ENCODE results near the gene MAEA. TPM values are rescaled to one million over a fixed set of nuclear protein-coding genes. Genes with fewer than 3 reads are reported as not detected.

MAEA gene
- total RNA-seq, 4 donors from 2014 or later: 33.1 to 60.1 (median 50.5) TPM

- TF ChIP-seq, protein P1, sequence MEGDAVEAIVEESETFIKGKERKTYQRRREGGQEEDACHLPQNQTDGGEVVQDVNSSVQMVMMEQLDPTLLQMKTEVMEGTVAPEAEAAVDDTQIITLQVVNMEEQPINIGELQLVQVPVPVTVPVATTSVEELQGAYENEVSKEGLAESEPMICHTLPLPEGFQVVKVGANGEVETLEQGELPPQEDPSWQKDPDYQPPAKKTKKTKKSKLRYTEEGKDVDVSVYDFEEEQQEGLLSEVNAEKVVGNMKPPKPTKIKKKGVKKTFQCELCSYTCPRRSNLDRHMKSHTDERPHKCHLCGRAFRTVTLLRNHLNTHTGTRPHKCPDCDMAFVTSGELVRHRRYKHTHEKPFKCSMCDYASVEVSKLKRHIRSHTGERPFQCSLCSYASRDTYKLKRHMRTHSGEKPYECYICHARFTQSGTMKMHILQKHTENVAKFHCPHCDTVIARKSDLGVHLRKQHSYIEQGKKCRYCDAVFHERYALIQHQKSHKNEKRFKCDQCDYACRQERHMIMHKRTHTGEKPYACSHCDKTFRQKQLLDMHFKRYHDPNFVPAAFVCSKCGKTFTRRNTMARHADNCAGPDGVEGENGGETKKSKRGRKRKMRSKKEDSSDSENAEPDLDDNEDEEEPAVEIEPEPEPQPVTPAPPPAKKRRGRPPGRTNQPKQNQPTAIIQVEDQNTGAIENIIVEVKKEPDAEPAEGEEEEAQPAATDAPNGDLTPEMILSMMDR (IDR thresholded peaks at IDR 0.05; ENCODE audit: low read depth): no peak
Observed at GRCh38 chr4:1328267-1329155, 38.8 kb downstream of the MAEA start.

DNA sequence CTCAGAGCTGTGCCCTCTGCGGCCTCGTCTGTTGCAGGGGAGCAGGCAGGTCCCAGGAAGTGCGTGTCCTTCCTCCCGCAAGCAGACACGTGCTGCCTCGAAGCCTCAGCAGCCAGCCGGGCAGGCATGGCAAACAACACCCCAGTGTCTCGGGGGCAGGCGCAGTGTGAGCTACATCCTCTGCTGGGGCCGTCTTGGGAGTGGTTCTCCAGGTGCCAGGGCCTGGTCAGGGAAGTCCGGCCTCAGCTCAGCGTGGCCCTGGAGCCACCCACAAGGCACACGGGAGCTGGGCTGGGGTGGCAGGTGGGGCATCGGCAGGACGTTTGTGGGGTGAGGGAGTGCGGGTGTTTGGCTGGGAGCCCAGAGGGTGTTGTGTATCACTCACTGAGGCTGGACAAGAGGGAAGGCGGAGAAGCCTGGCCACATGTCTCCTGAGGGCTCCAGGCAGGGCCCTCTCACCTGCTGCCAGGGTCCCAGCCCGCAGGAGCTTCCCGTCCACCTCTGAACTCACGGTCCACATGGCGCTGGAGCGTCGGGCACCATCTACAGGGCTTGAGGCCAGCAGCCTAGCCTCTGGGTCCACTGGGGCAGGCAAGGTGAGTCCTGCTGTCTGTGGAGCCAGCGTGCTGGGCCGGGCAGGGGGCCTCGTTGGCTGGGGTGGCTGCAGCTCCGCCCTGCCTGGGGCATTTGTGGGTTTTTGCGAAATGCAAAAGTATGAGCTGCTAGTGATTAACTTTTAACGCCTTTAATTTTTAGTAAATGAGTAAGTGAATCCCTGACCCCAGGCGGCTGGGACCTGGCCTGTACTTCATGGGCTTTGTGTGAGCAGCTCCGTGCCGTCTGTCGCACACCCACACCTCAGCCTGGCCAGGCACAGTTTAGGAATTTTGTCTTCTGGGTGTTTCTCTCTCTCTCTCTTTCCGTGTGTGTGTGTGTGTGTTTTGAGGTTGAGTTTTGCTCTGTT lies 40.0 kb downstream of the MAEA start:
- TF ChIP-seq, protein P1 (IDR thresholded peaks at IDR 0.05; ENCODE audit: low read depth): no peak

DNA sequence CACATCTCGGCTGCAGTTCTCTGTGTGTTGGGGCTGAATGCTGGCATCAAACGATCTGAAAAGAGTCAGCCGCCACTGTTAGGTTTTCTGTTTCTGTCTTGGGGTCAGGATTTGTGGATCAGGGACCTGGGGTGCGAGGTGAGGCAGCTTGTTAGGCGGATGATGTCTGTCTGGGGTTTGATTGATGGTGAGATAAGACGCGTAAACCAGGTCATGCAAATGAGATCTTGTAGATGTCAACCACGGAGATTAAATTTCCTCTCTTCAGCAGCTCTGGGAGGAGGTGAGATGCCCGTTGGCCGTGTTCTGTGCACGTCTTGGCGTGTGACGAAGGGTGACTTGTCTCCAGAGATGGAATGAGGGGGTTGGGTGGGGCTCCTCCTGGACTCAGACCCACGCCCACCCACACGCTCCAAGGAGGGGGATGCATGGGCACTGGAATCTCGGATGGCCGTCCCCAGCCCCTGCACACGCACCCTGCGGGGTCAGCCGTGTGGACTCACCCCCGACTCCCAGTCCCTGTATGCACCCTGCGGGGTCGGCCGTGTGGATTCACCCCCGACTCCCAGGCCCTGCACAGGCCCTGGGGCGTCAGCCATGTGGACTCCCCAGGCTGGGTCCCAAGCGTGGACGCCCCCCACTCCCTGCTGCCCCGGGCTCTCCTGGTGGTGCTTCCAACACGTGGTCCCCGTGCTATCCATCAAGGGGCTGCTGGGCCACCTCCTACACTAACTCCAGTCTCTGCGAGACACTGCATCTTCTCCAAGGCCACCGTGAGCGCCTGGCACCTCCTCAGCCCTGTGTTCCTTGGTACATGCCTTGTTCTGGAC lies 41.3 kb downstream of the MAEA start:
- TF ChIP-seq, protein P1 (IDR thresholded peaks at IDR 0.05; ENCODE audit: low read depth): no peak

DNA sequence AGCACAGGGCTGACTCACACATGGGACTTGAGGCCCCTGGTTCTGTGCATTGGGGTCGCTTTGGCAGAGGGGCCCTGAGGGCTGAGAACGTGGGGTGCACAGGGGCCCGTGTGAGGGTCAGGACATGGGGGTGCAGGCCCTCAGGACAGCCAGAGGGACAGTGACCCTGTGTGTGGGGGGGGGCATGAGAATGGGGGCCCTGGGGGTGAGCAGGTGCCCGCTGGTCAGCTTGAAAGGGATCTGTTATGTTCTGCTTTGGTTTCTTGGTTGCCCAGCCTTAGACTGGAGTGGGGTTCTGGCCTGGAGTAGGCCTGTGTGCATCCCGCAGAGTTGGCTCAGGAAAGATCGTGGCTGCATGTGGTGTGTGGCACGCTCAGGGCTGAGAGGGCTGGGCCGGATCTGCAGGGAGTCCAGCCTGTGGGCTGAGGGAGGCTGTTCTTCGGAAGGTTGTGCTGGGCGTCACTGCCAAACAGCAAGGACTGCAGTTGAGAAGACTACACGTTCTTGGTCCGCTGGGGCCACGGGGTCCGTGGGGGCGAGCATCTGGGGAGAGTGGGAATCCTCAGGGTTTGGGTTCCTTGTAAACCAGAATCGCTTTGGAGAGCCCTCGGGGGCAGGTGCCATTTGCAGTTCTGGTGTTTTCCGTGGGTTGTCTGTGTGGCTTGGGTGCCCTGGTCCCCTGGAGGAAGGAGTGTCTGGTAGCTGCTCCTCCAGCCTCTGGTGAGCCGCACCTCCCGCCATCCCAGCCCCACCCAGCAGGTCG lies 42.1 kb downstream of the MAEA start:
- TF ChIP-seq, protein P1 (IDR thresholded peaks at IDR 0.05; ENCODE audit: low read depth): no peak

DNA sequence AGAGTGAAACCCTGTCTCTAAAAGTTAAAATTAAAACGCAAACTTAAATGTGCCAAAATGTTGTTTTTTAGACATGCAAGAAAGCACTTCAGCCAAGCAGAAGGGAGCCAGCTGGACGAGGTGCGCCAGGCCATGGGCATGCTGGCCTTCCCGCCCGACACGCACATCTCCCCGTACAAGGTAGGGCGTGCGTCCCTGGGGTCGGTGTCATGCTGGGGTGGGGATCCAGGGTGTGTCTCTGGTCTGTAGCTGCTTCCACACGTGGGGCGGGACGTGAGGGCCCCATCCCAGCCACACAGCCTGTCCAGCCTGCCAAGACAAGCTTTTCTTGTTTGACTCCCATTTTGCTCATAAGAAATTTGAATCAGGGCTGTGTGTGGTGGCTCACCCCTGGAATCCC lies 43.0 kb downstream of the MAEA start:
- TF ChIP-seq, protein P1 (IDR thresholded peaks at IDR 0.05; ENCODE audit: low read depth): no peak

GRCh38 chr4:1333256-1333655 lies 43.6 kb downstream of the MAEA start:
- TF ChIP-seq, protein P1 (IDR thresholded peaks at IDR 0.05; ENCODE audit: low read depth): no peak
